K562 (cell line): ENCODE data around the gene SIAE. TPM values are rescaled to one million over a fixed set of nuclear protein-coding genes. Genes with fewer than 3 reads are reported as not detected.

ENCODE experiments used
- KAT8 ChIP-seq: fragments of 450-650 bp; IDR thresholded peaks from 2 replicates; pipeline ENCODE4 v1.6.1; 2016; ENCODE audit warnings: low read depth, mild to moderate bottlenecking
- MTA3 ChIP-seq: fragments of 450-650 bp; formaldehyde crosslinking; IDR thresholded peaks from 2 replicates; pipeline ENCODE4 v1.6.1; 2017; ENCODE audit warnings: mild to moderate bottlenecking, borderline replicate concordance
- NR1H2 ChIP-seq: sonication (generic); formaldehyde crosslinking; IDR thresholded peaks from 2 replicates; pipeline ENCODE4 v1.4.0; 2020; ENCODE audit warnings: mild to moderate bottlenecking, missing genetic modification reagents
- NR2C1 ChIP-seq, 2 experiments: fragments of 450-650 bp; IDR thresholded peaks; 2 replicates each; pipeline ENCODE4 v1.6.1; 2017; ENCODE audit warnings: mild to moderate bottlenecking in 2 of 2, antibody characterized with exemption in 1 of 2, inconsistent platforms in 1 of 2, missing compliant biosample characterization in 1 of 2, missing genetic modification characterization in 1 of 2
- POLR2AphosphoS5 ChIP-seq: IDR thresholded peaks from 2 replicates; pipeline ENCODE4 v1.6.1; 2011; ENCODE audit warnings: mild to moderate bottlenecking, low read depth, low read length, moderate library complexity; ENCODE audit not compliant: control insufficient read depth, insufficient read depth
- POLR2B ChIP-seq: fragments of 450-650 bp; IDR thresholded peaks from 2 replicates; pipeline ENCODE4 v1.6.1; 2018; ENCODE audit warnings: low read depth; ENCODE audit not compliant: partially characterized antibody
- SUPT5H ChIP-seq: fragments of 450-650 bp; IDR thresholded peaks from 2 replicates; pipeline ENCODE4 v1.6.1; 2016
- TAL1 ChIP-seq: fragments of 450-650 bp; IDR thresholded peaks from 2 replicates; pipeline ENCODE4 v1.6.1; 2016; ENCODE audit warnings: mild to moderate bottlenecking
- TBP ChIP-seq: optimal IDR thresholded peaks from 2 replicates; pipeline ENCODE3; 2011; ENCODE audit warnings: low read depth, low read length, improper control_type of control experiment
- TCF3 ChIP-seq: sonication (generic); formaldehyde crosslinking; IDR thresholded peaks from 2 replicates; pipeline ENCODE4 v1.4.0; 2020; ENCODE audit warnings: mild to moderate bottlenecking, missing genetic modification reagents
- ZNF354B ChIP-seq: fragments of 250-450 bp; sonication (Bioruptor Pico); IDR thresholded peaks from 2 replicates; pipeline ENCODE4 v1.4.0; 2020
- ZNF41 ChIP-seq: fragments of 250-450 bp; sonication (Bioruptor Pico); conservative IDR thresholded peaks from 2 replicates; pipeline ENCODE4 v1.4.0; 2020; ENCODE audit warnings: mild to moderate bottlenecking
- polyA plus RNA-seq, 8 experiments: library from polyadenylated mRNA; depleted of rRNA in 4 of 8; stranded (reverse) in 5 of 8; unstranded in 3 of 8; fragments of >200 nt; fragmentation: Nextera tagmentation in 2 of 8; fragmentation: Illumina TruSeq in 1 of 8; extraction: Ambion mirVana in 2 of 8; extraction: Trizol in 1 of 8; gene quantifications; 2 replicates each; pipeline versions ENCODE4 v1.2.1 to v1.2.3, GENCODE V29; 2011 to 2014; ENCODE audit warnings: inconsistent platforms in 1 of 8, missing spikeins in 1 of 8
- total RNA-seq, 7 experiments: library from RNA; depleted of rRNA in 6 of 7; stranded (reverse); fragments of >200 nt in 6 of 7; fragmentation: Illumina TruSeq in 2 of 7; extraction: Trizol in 2 of 7; gene quantifications; 2 replicates each; pipeline versions ENCODE4 v1.2.1 to v1.2.3, GENCODE V29; 2011 to 2021; ENCODE audit warnings: low replicate concordance in 1 of 7
- TF ChIP-seq, protein P1 (sequence below): fragments of 250-450 bp; sonication (Bioruptor Pico); IDR thresholded peaks from 2 replicates; pipeline ENCODE4 v1.4.0; 2020; ENCODE audit warnings: mild to moderate bottlenecking, moderate library complexity
- TF ChIP-seq, protein P2 (sequence below): sonication (generic); formaldehyde crosslinking; IDR thresholded peaks from 2 replicates; pipeline ENCODE4 v1.8.0; 2022; ENCODE audit warnings: mild to moderate bottlenecking, missing genetic modification reagents
- TF ChIP-seq, protein P3 (sequence below): fragments of 450-650 bp; IDR thresholded peaks from 2 replicates; pipeline ENCODE4 v1.7.1; 2018; ENCODE audit warnings: mild to moderate bottlenecking, low read depth; ENCODE audit not compliant: partially characterized antibody
- TF ChIP-seq, protein P4 (sequence below): sonication (generic); formaldehyde crosslinking; IDR thresholded peaks from 2 replicates; pipeline ENCODE4 v1.8.0; 2022; ENCODE audit warnings: mild to moderate bottlenecking, missing genetic modification reagents

Gene SIAE
- total and polyA plus RNA-seq, 9 of the 15 experiments (the other 6 are each of a cell fraction or from before 2014, with no cell fraction given), result 0.89 to 9.6 (median 3.7) TPM

DNA sequence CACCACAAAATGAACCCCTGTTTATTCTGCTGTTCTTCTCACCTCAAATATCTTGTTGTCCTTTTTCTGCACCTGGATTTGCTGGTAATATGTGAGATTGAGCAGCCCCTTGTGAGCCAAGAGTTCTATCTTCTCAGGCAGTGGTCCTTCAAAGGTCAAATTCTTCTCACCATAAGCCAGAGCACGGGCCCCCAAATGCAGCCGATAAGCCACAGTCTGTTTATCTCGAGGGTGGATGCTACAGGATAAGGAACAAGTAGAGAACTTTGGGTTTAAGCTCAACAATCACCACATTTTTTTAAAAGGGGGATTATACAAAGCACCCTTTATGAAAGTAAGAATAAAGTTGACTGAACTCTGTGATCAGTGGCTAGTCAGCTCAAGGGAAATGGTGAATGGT, 35.0 kb downstream of the SIAE start (continued):
- TF ChIP-seq TBP (no peak), TCF3 (CRISPR knock-in tag) (peak; percentile 52), NR1H2 (no peak), SUPT5H (no peak), KAT8 (no peak), ZNF354B (CRISPR knock-in tag) (no peak), POLR2B (no peak), TAL1 (peak; percentile 55; the same call in 1 of the 2 replicates), NR2C1 (IDR thresholded peaks at IDR 0.05) (no peak), NR2C1 (tag; IDR thresholded peaks at IDR 0.05) (no peak), MTA3 (no peak), POLR2AphosphoS5 (peak; percentile 28; the same call in 1 of the 2 replicates), ZNF41 (CRISPR knock-in tag) (no peak)
- TF ChIP-seq, protein P1, sequence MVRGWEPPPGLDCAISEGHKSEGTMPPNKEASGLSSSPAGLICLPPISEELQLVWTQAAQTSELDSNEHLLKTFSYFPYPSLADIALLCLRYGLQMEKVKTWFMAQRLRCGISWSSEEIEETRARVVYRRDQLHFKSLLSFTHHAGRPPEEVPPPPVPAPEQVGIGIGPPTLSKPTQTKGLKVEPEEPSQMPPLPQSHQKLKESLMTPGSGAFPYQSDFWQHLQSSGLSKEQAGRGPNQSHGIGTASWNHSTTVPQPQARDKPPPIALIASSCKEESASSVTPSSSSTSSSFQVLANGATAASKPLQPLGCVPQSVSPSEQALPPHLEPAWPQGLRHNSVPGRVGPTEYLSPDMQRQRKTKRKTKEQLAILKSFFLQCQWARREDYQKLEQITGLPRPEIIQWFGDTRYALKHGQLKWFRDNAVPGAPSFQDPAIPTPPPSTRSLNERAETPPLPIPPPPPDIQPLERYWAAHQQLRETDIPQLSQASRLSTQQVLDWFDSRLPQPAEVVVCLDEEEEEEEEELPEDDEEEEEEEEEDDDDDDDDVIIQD (CRISPR knock-in tag), result no peak
- TF ChIP-seq, protein P2, sequence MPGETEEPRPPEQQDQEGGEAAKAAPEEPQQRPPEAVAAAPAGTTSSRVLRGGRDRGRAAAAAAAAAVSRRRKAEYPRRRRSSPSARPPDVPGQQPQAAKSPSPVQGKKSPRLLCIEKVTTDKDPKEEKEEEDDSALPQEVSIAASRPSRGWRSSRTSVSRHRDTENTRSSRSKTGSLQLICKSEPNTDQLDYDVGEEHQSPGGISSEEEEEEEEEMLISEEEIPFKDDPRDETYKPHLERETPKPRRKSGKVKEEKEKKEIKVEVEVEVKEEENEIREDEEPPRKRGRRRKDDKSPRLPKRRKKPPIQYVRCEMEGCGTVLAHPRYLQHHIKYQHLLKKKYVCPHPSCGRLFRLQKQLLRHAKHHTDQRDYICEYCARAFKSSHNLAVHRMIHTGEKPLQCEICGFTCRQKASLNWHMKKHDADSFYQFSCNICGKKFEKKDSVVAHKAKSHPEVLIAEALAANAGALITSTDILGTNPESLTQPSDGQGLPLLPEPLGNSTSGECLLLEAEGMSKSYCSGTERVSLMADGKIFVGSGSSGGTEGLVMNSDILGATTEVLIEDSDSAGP (CRISPR knock-in tag), result no peak
- TF ChIP-seq, protein P3, sequence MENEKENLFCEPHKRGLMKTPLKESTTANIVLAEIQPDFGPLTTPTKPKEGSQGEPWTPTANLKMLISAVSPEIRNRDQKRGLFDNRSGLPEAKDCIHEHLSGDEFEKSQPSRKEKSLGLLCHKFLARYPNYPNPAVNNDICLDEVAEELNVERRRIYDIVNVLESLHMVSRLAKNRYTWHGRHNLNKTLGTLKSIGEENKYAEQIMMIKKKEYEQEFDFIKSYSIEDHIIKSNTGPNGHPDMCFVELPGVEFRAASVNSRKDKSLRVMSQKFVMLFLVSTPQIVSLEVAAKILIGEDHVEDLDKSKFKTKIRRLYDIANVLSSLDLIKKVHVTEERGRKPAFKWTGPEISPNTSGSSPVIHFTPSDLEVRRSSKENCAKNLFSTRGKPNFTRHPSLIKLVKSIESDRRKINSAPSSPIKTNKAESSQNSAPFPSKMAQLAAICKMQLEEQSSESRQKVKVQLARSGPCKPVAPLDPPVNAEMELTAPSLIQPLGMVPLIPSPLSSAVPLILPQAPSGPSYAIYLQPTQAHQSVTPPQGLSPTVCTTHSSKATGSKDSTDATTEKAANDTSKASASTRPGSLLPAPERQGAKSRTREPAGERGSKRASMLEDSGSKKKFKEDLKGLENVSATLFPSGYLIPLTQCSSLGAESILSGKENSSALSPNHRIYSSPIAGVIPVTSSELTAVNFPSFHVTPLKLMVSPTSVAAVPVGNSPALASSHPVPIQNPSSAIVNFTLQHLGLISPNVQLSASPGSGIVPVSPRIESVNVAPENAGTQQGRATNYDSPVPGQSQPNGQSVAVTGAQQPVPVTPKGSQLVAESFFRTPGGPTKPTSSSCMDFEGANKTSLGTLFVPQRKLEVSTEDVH, result no peak
- TF ChIP-seq, protein P4, sequence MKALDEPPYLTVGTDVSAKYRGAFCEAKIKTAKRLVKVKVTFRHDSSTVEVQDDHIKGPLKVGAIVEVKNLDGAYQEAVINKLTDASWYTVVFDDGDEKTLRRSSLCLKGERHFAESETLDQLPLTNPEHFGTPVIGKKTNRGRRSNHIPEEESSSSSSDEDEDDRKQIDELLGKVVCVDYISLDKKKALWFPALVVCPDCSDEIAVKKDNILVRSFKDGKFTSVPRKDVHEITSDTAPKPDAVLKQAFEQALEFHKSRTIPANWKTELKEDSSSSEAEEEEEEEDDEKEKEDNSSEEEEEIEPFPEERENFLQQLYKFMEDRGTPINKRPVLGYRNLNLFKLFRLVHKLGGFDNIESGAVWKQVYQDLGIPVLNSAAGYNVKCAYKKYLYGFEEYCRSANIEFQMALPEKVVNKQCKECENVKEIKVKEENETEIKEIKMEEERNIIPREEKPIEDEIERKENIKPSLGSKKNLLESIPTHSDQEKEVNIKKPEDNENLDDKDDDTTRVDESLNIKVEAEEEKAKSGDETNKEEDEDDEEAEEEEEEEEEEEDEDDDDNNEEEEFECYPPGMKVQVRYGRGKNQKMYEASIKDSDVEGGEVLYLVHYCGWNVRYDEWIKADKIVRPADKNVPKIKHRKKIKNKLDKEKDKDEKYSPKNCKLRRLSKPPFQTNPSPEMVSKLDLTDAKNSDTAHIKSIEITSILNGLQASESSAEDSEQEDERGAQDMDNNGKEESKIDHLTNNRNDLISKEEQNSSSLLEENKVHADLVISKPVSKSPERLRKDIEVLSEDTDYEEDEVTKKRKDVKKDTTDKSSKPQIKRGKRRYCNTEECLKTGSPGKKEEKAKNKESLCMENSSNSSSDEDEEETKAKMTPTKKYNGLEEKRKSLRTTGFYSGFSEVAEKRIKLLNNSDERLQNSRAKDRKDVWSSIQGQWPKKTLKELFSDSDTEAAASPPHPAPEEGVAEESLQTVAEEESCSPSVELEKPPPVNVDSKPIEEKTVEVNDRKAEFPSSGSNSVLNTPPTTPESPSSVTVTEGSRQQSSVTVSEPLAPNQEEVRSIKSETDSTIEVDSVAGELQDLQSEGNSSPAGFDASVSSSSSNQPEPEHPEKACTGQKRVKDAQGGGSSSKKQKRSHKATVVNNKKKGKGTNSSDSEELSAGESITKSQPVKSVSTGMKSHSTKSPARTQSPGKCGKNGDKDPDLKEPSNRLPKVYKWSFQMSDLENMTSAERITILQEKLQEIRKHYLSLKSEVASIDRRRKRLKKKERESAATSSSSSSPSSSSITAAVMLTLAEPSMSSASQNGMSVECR, result no peak
